D341Med (cell line): ENCODE measurements around the gene SHC4.
"Not testable (repeated sequence)": the region's sequence is repeated elsewhere in the genome, so short reads cannot be mapped to it uniquely, and the experiment has no call there.

Experiments used
- DNase-seq: peaks from one replicate; pipeline ENCODE4 v3.0.0; 2012; ENCODE audit warnings: low spot score

The SHC4 gene

GRCh38 chr15:48796521-48796920 is 167.2 kb downstream of the SHC4 start:
- no peak for DNase-seq

DNA sequence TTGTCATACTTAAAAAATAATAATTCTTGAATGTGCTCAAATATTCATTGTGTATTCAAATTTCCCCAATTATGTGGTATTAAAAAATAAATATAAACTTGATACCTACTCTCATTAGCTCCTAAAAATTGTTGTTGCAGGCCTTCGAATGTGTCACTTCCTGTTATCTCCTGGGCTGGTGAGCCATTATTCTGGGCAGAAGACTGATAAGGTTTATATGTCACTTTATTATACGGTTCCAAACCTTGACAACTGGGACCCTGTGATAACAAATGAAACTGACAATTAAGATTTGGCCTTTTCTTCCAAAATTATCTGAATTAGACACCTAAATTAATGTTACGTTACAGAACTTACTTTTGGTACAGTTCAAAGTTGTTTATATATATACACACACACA is 167.8 kb downstream of the SHC4 start:
- DNase-seq: no peak

GRCh38 chr15:48794697-48795134 is 169.0 kb downstream of the SHC4 start:
- no peak for DNase-seq

DNA sequence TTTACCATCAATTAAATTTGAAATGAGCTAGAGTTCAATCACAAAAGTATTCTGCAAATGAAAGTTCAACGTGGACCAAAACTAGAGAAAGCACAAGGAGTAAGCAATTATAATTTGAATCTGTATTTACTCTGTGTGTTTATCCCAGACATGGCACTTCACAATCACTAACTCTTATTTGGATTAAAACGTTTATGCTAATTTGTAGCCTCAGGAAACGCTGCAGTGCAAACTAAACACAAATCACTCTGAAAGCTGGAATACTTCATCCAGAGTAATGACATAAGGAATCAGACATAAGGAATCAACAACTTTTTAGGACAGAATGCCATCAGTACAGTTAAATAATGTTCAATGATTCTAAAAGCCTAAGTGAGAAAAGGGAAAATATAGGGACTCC is 171.3 kb downstream of the SHC4 start:
- no peak for DNase-seq

GRCh38 chr15:48790466-48791115 is 173.1 kb downstream of the SHC4 start:
- not testable (repeated sequence) for DNase-seq

- DNase-seq: no peak
Measured at GRCh38 chr15:48785712-48786111, 178.0 kb downstream of the SHC4 start.

DNA sequence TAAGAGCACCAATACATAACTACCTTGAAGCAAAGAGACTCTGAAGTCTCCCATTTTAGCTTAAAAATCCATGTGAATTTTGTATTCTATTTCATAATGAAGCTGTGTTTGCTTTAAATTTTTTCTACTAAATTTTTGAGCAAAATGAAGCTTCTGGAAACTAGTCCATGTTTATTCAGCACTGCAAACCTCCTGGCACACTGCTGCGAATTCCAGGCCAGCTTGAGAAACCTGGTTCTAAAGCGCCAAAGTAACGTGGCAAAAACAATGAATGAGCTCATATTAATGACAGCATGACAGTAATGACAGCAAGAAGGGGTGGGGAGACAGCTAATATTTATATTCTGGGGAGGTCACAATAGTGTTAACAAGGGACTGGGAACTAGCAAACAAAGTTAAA is 178.5 kb downstream of the SHC4 start:
- DNase-seq: no peak

DNA sequence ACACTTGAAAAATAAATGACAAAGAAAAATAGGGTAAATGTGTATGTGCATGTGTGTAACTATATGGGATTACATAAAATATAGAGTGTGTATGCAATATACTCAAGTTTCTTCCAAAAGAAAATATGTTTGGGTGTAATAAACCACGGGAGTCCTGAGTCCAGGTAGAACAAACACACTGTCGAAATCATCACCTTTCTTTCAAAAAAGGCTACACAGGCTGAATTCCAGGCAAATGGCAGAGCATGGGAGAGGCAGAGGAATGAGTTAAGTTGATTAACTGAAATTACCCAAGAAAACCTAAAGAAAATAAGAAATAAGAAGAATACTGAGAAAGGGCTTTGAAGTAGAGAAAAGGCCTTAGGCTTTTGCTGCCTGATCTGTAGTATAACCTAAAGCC is 179.0 kb downstream of the SHC4 start:
- DNase-seq: no peak

DNA sequence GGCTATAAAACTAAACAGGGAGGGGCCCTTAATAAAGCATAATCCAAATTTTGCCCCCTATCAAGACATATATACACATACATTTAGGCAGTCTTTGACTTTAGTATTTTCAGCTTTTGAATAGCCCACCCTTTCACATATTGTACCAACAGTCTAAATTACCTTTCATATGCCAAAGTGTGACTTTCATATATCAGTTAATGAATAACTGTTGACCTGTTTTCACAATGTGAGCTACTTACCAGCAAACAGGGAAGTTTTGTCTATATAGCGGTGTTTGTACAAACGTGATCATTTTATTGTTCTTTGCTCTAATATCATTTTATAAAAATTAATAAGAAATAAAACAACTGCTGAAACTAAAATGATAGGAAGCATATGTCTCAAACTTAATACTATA is 180.8 kb downstream of the SHC4 start:
- no peak for DNase-seq

GRCh38 chr15:48781481-48782081 is 182.1 kb downstream of the SHC4 start:
- no peak for DNase-seq

DNA sequence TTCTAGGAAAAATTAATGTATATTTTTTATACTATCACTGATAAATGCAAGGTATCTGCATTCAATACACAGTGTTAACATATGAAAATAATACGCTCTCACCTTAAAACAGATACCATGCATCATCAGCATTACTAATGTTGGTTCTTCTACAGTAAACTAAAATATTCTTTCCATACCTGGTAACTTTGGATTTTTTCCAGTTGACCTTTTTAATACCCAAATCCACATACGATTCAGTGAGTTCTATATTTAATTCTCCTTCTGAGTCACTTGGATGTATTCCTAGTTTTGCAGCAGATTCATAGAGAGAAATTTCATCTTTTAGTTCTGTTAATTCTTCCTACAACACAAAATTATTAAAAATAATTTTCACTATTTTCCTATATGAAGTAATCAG is 182.7 kb downstream of the SHC4 start:
- no peak for DNase-seq

- DNase-seq: no peak
Measured at GRCh38 chr15:48778331-48778730, 185.4 kb downstream of the SHC4 start.

GRCh38 chr15:48777645-48778330 is 185.9 kb downstream of the SHC4 start:
- no peak for DNase-seq

DNA sequence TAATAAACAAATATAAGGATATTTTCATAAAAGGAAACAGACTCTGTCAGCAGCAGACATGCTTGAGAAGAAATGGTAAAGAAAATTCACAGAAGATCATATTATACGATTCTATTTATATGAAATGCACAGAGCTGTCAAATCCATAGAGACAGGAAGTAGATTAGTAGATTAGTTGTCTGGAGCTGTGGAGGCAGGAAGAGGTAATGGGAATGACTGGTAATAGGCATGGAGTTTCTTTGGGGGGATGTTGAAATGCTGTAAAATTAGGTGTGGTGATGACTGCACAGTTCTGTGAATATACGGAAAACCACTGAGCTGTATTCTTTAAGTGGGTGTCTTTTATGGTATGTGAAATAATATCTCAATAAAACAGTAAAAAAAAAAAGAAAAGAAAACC is 188.2 kb downstream of the SHC4 start:
- no peak for DNase-seq

DNA sequence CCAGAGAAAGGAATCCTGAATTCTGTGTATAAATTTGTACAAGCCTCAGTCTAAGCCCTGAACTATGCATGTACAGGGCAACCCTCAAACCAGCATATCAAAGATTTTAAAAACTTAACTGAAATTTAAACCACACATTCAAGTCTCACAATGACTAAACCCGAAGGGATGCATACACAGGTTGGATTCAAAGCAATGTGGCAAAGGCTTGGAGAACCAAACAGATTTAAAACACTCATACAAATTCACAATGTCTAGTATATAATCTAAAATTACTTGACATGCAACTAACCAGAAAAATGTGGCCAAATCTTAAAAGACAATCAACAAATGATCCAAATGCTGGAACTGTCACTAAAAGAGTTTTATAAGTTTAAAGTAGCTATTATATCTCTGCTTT is 189.2 kb downstream of the SHC4 start:
- no peak for DNase-seq
